ENCODE measurements around the gene PITPNM2.

The PITPNM2 gene

DNA sequence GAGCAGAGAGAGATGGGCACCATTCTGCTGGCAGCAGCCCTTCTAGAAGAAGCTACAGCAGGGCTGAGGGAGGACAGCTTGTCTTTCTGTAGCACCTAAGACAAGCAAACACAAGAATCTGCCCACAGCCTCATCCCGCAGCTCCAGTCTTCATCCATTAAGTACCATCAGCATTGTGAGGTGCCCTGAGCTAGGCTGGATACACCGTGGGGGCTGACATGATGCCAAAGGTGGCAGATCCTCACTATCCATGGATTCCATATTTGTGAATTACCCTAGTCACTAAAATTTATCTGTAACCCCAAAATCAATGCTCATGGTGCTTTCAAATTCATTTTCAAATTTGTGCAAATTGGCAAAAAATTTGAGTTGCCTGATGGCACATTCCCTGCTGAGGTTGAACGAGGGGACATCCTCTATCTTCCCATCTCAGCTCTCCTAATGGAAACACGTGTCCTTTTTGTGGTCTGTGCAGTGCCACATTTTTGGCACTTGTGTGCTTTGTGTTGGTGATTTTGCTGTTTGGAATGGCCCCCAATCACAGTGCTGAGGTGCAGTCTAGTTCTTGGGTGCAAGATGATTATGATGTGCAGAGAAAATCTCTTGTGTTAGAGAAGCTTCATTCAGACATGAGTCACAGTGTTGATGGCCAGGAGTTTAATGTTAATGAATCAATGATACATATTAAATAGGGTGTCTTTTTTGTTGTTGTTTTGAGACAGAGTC is 7.0 kb downstream of the PITPNM2 start:
- no peaks in the 10 kb centered on the region for H3K9me3 ChIP-seq (ENCODE audit: insufficient read depth, low read depth, low read length)
- H3K4me3 ChIP-seq (ENCODE audit: low read length): no peak overlapping the region
- H3K27me3 ChIP-seq (ENCODE audit: insufficient read depth, low read length): peaks cover 15% of the 10 kb centered on the region
- peaks cover 29% of the 10 kb centered on the region for H3K4me1 ChIP-seq (ENCODE audit: insufficient read depth, low read length)
- no peaks in the 10 kb centered on the region for H3K36me3 ChIP-seq (ENCODE audit: insufficient read depth, low read length)
- 92% methylated on average over 4 of the region's 4 CpGs for WGBS
- no peak overlapping the region for H3K9ac ChIP-seq (ENCODE audit: low read depth, low read length)
- H3K27ac ChIP-seq (ENCODE audit: low read depth, low read length): no peak overlapping the region

DNA sequence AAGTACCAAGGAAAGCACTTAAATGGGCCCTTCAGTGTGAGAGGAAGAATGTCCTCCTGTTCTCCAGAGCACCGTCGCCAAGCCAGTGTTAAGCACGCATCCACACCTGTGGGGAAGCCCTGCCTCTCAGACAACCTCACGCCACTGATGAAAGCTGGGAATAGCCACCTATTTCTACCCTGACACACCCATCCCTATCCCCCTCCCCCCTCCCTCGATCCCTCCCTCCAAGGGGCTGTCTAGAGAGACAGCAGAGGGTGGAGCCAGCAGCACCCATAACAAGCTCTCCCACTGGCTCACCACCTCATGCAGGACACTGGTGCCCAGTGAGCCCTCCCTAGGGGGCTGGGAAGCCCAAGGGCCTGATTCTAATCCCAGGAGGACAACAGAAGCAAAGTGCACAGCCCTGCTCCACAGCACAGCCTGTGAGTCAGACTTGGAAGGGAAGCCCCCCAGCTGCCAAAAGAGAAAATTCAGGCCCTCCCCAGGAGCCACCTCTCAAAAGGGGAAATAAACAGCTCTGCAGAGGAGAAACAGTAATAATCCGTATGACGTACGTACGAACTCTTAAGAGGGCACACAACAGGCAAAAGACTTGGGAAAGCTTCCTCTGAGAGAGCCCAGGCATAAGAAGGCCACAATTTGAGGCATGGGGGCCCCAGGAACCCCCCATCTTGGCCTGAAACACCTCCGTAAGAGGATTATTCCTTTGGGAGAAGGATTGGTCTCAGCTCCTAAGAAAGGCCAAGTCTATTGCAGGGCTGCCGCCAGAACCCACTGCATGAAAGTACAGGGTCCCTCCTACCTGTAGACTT is 7.8 kb downstream of the PITPNM2 start:
- Histone ChIP-seq H3K4me1 (ENCODE audit: insufficient read depth, low read length) (peaks cover 29% of the 10 kb centered on the region), H3K27me3 (ENCODE audit: insufficient read depth, low read length) (peaks cover 8% of the 10 kb centered on the region; the same call in 1 of the 2 replicates), H3K27ac (ENCODE audit: low read depth, low read length) (no peak overlapping the region), H3K9ac (ENCODE audit: low read depth, low read length) (no peak overlapping the region), H3K4me3 (ENCODE audit: low read length) (no peak overlapping the region), H3K36me3 (ENCODE audit: insufficient read depth, low read length) (no peaks in the 10 kb centered on the region), H3K9me3 (ENCODE audit: insufficient read depth, low read depth, low read length) (no peaks in the 10 kb centered on the region)
- 79% methylated on average over 11 of the region's 11 CpGs for WGBS

DNA sequence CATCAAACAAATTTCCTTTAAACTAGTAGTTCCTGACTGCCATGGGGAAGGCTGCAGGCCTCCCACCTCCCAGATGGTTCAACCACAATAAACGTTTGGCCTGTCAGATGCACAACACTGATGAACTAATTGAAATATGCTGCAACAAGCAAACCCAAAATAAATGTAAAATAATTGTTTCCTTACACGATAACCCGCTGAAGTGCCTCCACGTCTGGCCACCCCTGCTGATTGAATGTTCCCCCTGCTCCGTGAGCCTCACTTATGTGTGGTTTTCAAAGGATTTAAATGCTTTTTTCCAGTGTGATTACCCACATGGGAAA is 8.4 kb downstream of the PITPNM2 start:
- Histone ChIP-seq H3K9me3 (ENCODE audit: insufficient read depth, low read depth, low read length) (no peaks in the 10 kb centered on the region), H3K27me3 (ENCODE audit: insufficient read depth, low read length) (peaks cover 2% of the 10 kb centered on the region; the same call in 1 of the 2 replicates), H3K4me1 (ENCODE audit: insufficient read depth, low read length) (peaks cover 29% of the 10 kb centered on the region), H3K4me3 (ENCODE audit: low read length) (no peak overlapping the region), H3K36me3 (ENCODE audit: insufficient read depth, low read length) (no peaks in the 10 kb centered on the region), H3K27ac (ENCODE audit: low read depth, low read length) (no peak overlapping the region), H3K9ac (ENCODE audit: low read depth, low read length) (no peak overlapping the region)
- WGBS: 87% methylated on average over 5 of the region's 5 CpGs

DNA sequence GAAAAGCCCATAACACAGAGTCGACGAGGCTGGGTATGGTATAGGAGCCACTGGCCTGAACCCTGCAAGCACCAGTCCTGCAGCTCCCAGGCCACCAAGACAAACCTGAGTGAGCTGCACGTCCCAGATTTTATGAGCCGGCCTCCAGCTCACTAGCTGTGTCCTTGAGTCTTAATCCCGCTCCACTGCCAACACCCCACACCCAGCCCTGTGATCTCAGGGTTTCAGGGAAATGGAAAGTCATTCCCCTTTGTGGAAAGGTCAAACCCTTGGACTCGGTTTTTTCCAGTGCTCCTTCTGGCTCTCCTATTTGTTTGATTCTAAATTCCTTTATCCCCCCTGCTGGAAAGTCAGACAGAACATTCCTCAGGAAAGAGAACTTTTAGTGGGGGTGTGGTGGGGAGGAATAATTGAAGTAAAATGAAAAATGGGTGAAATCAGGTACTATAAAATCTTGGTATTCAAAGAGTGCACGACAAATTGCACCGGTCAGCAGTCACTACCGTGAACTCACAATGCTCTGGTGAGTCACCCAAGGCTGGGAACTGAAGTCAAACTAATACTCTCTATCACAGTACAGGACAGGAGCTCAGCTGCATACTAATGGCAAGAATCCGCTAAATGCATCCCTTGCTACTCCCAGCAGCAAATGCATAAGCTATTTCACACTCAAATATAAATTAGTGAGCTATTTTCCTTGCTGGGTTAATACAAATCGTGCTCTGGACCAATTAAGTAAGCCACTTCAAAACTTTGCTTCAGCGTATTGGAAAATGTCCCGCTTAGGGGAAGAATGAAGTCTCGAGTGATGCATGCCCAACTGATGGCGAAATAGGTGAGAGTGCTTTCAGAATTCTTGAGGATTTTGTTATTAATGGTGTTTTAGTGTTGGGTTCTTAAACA is 9.0 kb downstream of the PITPNM2 start:
- 0 out of 2 replicates have a peak overlapping the region, but pooled peaks have one; percentile 11 for H3K27ac ChIP-seq (ENCODE audit: low read depth, low read length)
- no peak overlapping the region for H3K9ac ChIP-seq (ENCODE audit: low read depth, low read length)
- no peaks in the 10 kb centered on the region for H3K27me3 ChIP-seq (ENCODE audit: insufficient read depth, low read length)
- peaks cover 29% of the 10 kb centered on the region for H3K4me1 ChIP-seq (ENCODE audit: insufficient read depth, low read length)
- H3K4me3 ChIP-seq (ENCODE audit: low read length): no peak overlapping the region
- H3K9me3 ChIP-seq (ENCODE audit: insufficient read depth, low read depth, low read length): no peaks in the 10 kb centered on the region
- H3K36me3 ChIP-seq (ENCODE audit: insufficient read depth, low read length): no peaks in the 10 kb centered on the region
- WGBS: 59% methylated on average over 15 of the region's 15 CpGs

DNA sequence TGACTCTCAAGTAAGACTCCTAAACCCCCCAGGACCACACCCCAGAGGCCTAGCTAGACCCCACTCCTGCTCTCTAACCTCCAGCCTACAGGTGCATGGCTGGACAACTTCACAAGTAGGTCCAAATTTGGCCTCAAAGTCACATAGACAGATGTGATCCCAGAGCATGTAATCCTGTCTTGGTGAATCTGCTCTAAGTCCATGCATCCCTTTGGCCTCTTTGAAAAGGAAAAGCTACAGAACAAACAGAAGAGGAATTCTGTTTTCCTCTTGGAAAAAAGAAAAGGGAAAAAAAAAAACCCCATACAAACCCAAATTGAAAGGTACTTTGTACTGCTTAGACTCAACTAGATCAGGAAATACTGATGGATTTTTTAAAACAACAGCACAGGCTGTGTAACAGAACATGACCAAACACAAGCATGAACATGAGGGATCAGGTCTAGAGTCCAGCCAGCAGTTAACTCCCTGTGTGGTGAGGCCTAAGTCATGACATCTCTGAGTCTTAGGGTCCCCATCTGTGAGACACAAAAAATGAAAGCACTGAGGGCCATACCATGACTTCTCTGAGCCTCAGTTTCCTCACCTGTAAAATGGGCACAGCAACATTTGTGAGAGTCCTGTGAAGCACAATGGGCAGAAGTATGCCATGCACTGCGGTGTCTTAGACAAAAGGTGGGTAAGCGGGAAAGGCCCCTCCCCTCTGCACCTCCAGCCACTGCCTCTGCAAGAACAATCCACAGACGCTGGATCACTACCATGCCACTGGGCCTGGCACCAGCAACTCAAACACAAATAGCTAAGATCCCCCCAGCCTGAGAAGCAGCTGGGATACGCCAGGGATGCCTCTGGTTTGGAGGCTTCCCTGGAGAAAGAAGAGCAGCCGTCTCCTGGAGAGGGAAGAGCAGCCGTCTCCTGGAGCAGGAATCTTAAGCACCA is 9.9 kb downstream of the PITPNM2 start:
- Histone ChIP-seq H3K9ac (ENCODE audit: low read depth, low read length) (no peak overlapping the region), H3K4me1 (ENCODE audit: insufficient read depth, low read length) (peaks cover 29% of the 10 kb centered on the region), H3K4me3 (ENCODE audit: low read length) (no peak overlapping the region), H3K27me3 (ENCODE audit: insufficient read depth, low read length) (no peaks in the 10 kb centered on the region), H3K9me3 (ENCODE audit: insufficient read depth, low read depth, low read length) (no peaks in the 10 kb centered on the region), H3K36me3 (ENCODE audit: insufficient read depth, low read length) (no peaks in the 10 kb centered on the region), H3K27ac (ENCODE audit: low read depth, low read length) (no peak overlapping the region)
- 82% methylated on average over 6 of the region's 6 CpGs for WGBS

DNA sequence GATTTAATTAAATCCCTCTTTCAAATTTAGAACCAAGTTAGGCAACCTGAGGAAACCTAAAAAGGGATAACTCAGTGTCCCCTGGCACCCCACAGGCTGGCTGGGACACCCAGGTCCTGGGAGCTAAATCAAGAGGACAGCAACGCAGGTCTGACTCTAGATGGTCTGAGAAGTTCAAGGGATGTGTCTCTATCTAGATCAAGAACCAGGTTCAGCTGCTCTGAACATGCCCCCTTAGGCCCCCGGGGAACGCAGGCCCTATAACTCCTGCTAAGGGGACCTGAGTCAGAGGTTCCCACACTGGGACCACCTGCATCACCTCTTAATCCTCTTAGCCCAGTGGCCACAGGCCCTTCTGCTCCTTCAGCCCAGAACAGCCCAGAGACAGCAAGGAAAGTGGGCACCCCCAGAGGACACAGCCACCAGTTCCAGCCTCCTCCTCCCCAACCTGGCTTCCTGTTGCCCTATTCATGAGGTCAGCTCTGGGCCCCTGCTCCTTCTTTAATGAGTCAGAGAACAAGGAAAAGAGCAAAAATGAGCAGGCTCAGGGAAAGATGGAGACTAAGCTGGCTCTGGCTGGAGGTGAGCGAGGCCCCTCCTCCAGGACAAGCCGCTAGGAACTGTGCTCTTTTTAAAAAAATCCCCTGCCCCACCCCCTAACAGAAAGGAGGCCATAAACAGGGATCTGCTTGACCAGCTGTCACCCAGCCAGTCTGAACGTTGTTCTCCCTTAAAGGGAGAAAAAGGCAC is 10.8 kb downstream of the PITPNM2 start:
- Histone ChIP-seq H3K27ac (ENCODE audit: low read depth, low read length) (no peak overlapping the region), H3K9me3 (ENCODE audit: insufficient read depth, low read depth, low read length) (no peaks in the 10 kb centered on the region), H3K9ac (ENCODE audit: low read depth, low read length) (no peak overlapping the region), H3K36me3 (ENCODE audit: insufficient read depth, low read length) (no peaks in the 10 kb centered on the region), H3K4me1 (ENCODE audit: insufficient read depth, low read length) (peaks cover 29% of the 10 kb centered on the region), H3K4me3 (ENCODE audit: low read length) (no peak overlapping the region), H3K27me3 (ENCODE audit: insufficient read depth, low read length) (no peaks in the 10 kb centered on the region)
- 67% methylated on average over 6 of the region's 6 CpGs for WGBS

DNA sequence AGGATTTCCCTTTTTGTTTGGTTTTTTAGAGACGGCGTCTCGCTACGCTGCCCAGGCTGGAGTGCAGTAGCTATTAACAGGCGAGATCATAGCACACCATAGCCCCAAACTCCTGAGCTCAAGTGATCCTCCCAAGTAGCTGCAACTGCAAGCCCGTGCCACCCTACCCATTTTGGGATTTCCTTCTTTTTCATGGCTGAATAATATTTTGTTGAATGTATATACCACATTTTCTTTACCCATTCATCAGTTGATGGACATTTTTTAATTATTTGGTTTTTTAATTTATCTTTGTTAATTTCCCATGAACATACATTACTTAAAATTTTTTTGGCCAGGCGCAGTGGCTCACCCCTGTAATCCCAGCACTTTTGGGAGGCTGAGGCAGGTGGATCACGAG is 15.2 kb downstream of the PITPNM2 start:
- H3K27ac ChIP-seq (ENCODE audit: low read depth, low read length): no peak overlapping the region
- H3K4me3 ChIP-seq (ENCODE audit: low read length): no peak overlapping the region
- peaks cover 7% of the 10 kb centered on the region for H3K4me1 ChIP-seq (ENCODE audit: insufficient read depth, low read length)
- no peak overlapping the region for H3K9ac ChIP-seq (ENCODE audit: low read depth, low read length)
- no peaks in the 10 kb centered on the region for H3K27me3 ChIP-seq (ENCODE audit: insufficient read depth, low read length)
- WGBS: 78% methylated on average over 6 of the region's 8 CpGs
- H3K9me3 ChIP-seq (ENCODE audit: insufficient read depth, low read depth, low read length): no peaks in the 10 kb centered on the region
- H3K36me3 ChIP-seq (ENCODE audit: insufficient read depth, low read length): no peaks in the 10 kb centered on the region

DNA sequence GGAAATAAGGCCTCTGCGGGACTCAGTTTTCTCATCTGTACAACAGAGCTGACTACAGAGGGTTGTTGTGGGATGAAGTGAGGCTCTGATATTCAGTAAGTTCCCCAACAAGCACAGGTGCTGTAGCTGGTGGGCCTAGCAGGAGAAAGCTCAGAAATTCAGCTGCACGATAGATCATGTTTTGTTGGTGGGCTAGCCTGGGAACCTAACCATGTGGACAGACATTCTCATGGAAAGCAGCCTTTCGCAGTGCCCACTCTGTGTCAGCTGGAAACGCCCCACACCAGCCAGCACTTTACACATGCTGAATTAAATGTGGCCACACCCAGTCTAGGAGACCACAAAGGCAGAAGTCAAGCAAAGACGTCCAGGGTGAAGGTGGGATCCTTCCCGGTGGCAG is 16.1 kb downstream of the PITPNM2 start:
- WGBS: 87% methylated on average over 6 of the region's 6 CpGs
- no peak overlapping the region for H3K9ac ChIP-seq (ENCODE audit: low read depth, low read length)
- no peak overlapping the region for H3K4me3 ChIP-seq (ENCODE audit: low read length)
- H3K27me3 ChIP-seq (ENCODE audit: insufficient read depth, low read length): no peaks in the 10 kb centered on the region
- no peaks in the 10 kb centered on the region for H3K4me1 ChIP-seq (ENCODE audit: insufficient read depth, low read length)
- H3K36me3 ChIP-seq (ENCODE audit: insufficient read depth, low read length): no peaks in the 10 kb centered on the region
- no peaks in the 10 kb centered on the region for H3K9me3 ChIP-seq (ENCODE audit: insufficient read depth, low read depth, low read length)
- no peak overlapping the region for H3K27ac ChIP-seq (ENCODE audit: low read depth, low read length)

DNA sequence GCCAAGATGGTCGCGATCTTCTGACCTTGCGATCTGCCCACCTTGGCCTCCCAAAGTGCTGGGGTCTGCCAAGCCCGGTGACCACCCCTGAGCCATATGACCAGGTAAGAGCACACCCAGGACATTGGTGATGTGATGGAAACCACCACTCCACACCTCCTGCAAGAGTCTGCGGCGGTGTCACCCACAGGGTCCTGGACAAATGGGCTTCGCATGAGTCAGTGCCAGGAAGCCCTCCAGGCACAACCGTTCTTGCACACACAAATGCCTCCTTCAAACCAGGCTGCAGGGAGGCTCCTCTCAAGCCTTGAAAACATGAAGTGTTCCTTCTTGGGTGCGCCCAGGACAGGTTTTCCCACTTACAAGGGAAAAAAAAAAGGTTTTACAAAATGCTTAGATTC is 16.6 kb downstream of the PITPNM2 start:
- Histone ChIP-seq H3K9me3 (ENCODE audit: insufficient read depth, low read depth, low read length) (no peaks in the 10 kb centered on the region), H3K4me3 (ENCODE audit: low read length) (no peak overlapping the region), H3K4me1 (ENCODE audit: insufficient read depth, low read length) (no peaks in the 10 kb centered on the region), H3K27me3 (ENCODE audit: insufficient read depth, low read length) (no peaks in the 10 kb centered on the region), H3K27ac (ENCODE audit: low read depth, low read length) (no peak overlapping the region), H3K36me3 (ENCODE audit: insufficient read depth, low read length) (no peaks in the 10 kb centered on the region), H3K9ac (ENCODE audit: low read depth, low read length) (no peak overlapping the region)
- WGBS: 95% methylated on average over 9 of the region's 9 CpGs

DNA sequence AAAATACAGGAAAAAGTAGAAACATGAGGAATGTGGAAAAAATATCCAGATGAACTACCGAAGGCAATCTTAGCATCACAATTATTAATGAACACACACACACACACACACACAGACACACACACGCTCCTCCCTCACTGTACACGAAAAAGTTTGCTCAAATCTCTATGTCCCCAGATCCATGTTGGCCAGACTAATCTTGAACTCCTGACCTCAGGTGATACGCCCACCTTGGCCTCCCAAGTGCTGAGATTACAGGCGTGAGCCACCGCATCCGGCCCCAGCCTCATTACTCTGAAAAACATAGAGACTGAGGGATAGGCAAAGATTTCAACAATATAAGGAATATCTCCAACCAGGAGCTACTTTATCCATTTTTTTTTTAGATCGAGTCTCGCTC is 17.2 kb downstream of the PITPNM2 start:
- no peak overlapping the region for H3K4me3 ChIP-seq (ENCODE audit: low read length)
- no peaks in the 10 kb centered on the region for H3K9me3 ChIP-seq (ENCODE audit: insufficient read depth, low read depth, low read length)
- no peak overlapping the region for H3K9ac ChIP-seq (ENCODE audit: low read depth, low read length)
- H3K36me3 ChIP-seq (ENCODE audit: insufficient read depth, low read length): no peaks in the 10 kb centered on the region
- no peaks in the 10 kb centered on the region for H3K27me3 ChIP-seq (ENCODE audit: insufficient read depth, low read length)
- no peak overlapping the region for H3K27ac ChIP-seq (ENCODE audit: low read depth, low read length)
- no peaks in the 10 kb centered on the region for H3K4me1 ChIP-seq (ENCODE audit: insufficient read depth, low read length)
- 95% methylated on average over 9 of the region's 9 CpGs for WGBS
